Epithelial cell of esophagus (primary cell): ENCODE measurements around the gene RNF187.

Experiments used
- DNase-seq: peaks from one replicate; pipeline ENCODE4 v3.0.0; 2010; ENCODE audit warnings: low read depth
- H3K4me3 ChIP-seq: 2 replicates; pipeline ENCODE4 v1.5.1; 2011; ENCODE audit warnings: mild to moderate bottlenecking, low read length, control low read depth
- TF ChIP-seq, protein P1 (sequence below): IDR thresholded peaks from 2 replicates; pipeline ENCODE4 v1.5.1; 2011; ENCODE audit warnings: low read depth, mild to moderate bottlenecking, low read length, control low read depth, inconsistent platforms; ENCODE audit not compliant: insufficient read depth; ENCODE audit errors: missing control alignments

RNF187 gene

DNA sequence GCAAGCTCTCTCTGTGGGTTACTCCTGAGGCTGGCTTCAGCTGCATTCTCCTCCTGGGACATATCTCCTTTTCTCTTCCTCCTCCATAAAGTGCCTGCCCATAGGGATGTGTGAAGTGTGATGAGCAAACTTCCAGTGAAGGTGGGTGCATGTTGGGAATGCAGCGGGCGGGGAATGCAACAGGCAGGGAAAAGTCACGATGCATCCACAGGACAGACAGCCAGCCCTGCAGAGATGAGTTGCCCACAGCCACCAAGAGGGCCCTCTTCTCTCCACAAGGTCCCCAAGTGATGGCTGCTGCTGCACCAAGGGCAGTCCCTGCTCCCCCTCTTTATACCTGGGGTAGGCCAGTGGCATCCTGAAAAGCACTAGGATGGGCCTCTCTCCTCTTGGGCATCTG, 33.6 kb upstream of the RNF187 start:
- no peak overlapping the region for H3K4me3 ChIP-seq
- TF ChIP-seq, protein P1, sequence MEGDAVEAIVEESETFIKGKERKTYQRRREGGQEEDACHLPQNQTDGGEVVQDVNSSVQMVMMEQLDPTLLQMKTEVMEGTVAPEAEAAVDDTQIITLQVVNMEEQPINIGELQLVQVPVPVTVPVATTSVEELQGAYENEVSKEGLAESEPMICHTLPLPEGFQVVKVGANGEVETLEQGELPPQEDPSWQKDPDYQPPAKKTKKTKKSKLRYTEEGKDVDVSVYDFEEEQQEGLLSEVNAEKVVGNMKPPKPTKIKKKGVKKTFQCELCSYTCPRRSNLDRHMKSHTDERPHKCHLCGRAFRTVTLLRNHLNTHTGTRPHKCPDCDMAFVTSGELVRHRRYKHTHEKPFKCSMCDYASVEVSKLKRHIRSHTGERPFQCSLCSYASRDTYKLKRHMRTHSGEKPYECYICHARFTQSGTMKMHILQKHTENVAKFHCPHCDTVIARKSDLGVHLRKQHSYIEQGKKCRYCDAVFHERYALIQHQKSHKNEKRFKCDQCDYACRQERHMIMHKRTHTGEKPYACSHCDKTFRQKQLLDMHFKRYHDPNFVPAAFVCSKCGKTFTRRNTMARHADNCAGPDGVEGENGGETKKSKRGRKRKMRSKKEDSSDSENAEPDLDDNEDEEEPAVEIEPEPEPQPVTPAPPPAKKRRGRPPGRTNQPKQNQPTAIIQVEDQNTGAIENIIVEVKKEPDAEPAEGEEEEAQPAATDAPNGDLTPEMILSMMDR, result no peak
- DNase-seq, result no peak

DNA sequence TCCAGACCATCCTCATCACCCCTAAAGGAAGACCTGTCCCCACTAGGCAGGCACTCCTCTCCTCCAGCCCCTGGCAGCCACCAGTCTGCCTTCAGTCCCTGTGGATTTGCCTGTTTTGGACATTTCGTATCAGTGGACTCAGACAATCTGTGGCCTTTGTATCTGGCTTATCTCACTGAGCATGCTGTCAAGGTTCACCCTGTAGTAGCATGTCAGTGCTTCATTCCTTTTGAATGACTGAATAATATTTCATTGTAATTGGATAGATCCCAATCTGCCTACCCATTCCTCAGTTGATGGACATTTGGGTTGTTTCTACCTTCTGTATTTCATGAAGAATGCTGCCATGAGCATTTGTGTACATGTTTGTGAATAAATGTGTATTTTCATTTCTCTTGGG, 32.9 kb upstream of the RNF187 start:
- TF ChIP-seq, protein P1, result no peak

DNA sequence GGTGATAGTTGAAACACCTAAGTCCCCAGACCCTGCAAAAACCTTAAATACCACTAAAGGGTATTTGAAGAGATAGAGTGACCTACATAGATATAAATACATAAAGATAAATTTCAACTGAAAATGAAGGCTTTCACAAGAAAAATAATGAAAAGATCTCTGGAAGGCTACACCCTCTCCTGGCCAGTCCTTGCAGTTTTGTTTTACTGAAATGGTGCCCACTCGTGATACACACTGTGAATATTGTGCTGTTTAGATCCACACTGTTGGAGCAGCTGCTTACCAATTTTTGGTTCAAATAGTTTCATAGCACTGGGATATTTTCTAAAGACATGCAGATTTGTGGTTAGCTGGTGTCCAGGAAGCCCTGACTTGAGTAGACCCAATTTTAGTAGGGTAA, 31.5 kb upstream of the RNF187 start:
- TF ChIP-seq, protein P1, result peak; percentile 28
- DNase-seq, result no peak
- no peak overlapping the region for H3K4me3 ChIP-seq

More for the DNA sequence above, 32.9 kb upstream of the RNF187 start:
- H3K4me3 ChIP-seq, result no peak overlapping the region
- DNase-seq, result peak; percentile 39

DNA sequence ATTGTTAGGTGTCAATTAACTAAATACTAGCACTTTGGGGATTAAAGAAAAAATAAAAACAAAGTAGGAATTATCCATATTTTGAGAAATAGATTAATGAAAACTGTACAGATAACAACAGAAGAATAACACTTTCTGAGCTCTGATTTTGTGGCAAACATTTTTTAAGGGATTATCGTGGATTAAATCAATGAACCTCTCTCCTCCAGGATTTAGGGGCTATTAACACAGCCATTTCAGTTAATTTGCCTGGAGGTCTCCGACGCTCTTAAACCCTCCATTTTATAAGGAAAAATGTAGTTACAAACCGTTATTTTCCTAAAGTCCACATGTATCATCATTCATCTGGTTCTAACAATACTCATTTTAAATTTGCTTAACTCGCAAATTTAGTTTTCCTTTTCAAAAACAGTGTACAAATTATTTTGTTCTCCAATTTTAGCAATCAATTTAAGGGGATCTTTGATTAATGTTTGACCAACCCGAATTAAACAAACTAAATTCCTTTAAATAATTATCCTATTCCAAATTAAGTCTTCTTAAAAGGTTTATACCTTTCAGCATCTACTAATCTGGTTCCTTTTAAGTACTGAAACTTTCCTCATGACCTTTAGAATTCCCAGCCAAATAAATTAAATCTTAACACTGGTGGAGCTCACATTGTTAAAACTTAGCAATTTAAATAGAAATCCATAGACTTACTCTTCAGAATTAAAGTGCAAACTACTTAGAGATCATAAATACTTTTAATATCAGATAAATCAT, 30.7 kb upstream of the RNF187 start:
- TF ChIP-seq, protein P1, result no peak
- peak overlapping the region; percentile 82 for H3K4me3 ChIP-seq
- no peak for DNase-seq

- DNase-seq, result no peak
- TF ChIP-seq, protein P1, result no peak
- peak overlapping the region; percentile 82 for H3K4me3 ChIP-seq
Observed at GRCh38 chr1:228457017-228457395, 30.2 kb upstream of the RNF187 start.

- H3K4me3 ChIP-seq, result peak overlapping the region; percentile 82
- DNase-seq, result peak; percentile 99
- TF ChIP-seq, protein P1, result peak; percentile 30
Observed at GRCh38 chr1:228457396-228458176, 29.6 kb upstream of the RNF187 start.
